HCT116 (cell line): ENCODE measurements around the gene HES2. TPM values are rescaled to one million over a fixed set of nuclear protein-coding genes. Genes with fewer than 3 reads are reported as not detected.

ENCODE experiments used
- ATAC-seq: fragments of 200-7000 bp; cut with Tn5 transposase; 2 replicates; pipeline ENCODE4 v1.9.1; 2020; ENCODE audit warnings: mild to moderate bottlenecking, moderate library complexity
- BruUV-seq: library from RNA; stranded (reverse); fragments of 400-500 nt; replicated peaks from 2 replicates; lab custom pipeline; 2021; lab: Mats Ljungman, UMichigan
- CTCF ChIA-PET: fragments of 300-600 bp; sonication (Branson Sonifier 250); formaldehyde crosslinking; loops from one replicate; lab custom pipeline; 2021; ENCODE audit warnings: antibody characterized with exemption; lab: Charles Lee
- POLR2A ChIA-PET: fragments of 300-600, 350-600 bp; sonication (Branson Sonifier 250); formaldehyde crosslinking; loops from one replicate; lab custom pipeline; 2021; ENCODE audit warnings: antibody characterized with exemption; lab: Charles Lee
- RAD21 ChIA-PET, 2 experiments: fragments of 300-600 bp; sonication (Branson Sonifier 250); formaldehyde crosslinking; loops; one replicate each; lab custom pipeline; 2023; ENCODE audit warnings: low total read pairs in 2 of 2; ENCODE audit not compliant: uncharacterized antibody in 2 of 2, unreplicated experiment in 2 of 2, low non-redundant PET in 1 of 2; lab: Charles Lee
- DNase-seq: peaks from one replicate; pipeline ENCODE4 v3.0.0-alpha.2; 2010; ENCODE audit warnings: low read depth, low spot score
- H2AFZ ChIP-seq: fragments of 200-600 bp; shearing (Covaris generic), sonication (generic); 2 replicates; pipeline ENCODE4 v1.6.1; 2017; ENCODE audit warnings: low read depth, mixed run types, mixed read lengths, antibody characterized with exemption, low read length; ENCODE audit not compliant: poor library complexity, severe bottlenecking
- H3K27ac ChIP-seq: 2 replicates; pipeline ENCODE4 v1.5.1; 2012; ENCODE audit warnings: low read depth, low read length
- H3K27me3 ChIP-seq: fragments of 200-600 bp; sonication (generic); 2 replicates; pipeline ENCODE4 v1.6.1; 2016; ENCODE audit warnings: mixed run types, low read length, mixed read lengths; ENCODE audit not compliant: insufficient read depth
- H3K36me3 ChIP-seq, 2 experiments: fragments of 200-500 bp in 1 of 2; fragments of 200-600 bp in 1 of 2; sonication (Bioruptor generic) in 1 of 2; sonication (generic) in 1 of 2; 2 replicates each; pipeline versions ENCODE4 v1.5.1 to v1.6.1; 2014 to 2016; ENCODE audit warnings: low read length in 2 of 2, inconsistent platforms in 1 of 2, mixed read lengths in 1 of 2, mixed run types in 1 of 2; ENCODE audit not compliant: insufficient read depth in 2 of 2, control insufficient read depth in 1 of 2
- H3K4me1 ChIP-seq, 2 experiments: fragments of 200-600 bp in 1 of 2; sonication (generic) in 1 of 2; 2 replicates each; pipeline versions ENCODE4 v1.5.1 to v1.6.1; 2012 to 2017; ENCODE audit warnings: low read length in 2 of 2, inconsistent platforms in 1 of 2, mild to moderate bottlenecking in 1 of 2, mixed read lengths in 1 of 2, mixed run types in 1 of 2, moderate library complexity in 1 of 2; ENCODE audit not compliant: insufficient read depth in 2 of 2, control insufficient read depth in 1 of 2
- H3K4me2 ChIP-seq: fragments of 200-600 bp; sonication (generic); 2 replicates; pipeline ENCODE4 v1.6.1; 2017; ENCODE audit warnings: mixed run types, low read length, mixed read lengths
- H3K4me3 ChIP-seq, 2 experiments: fragments of 200-600 bp in 1 of 2; sonication (generic) in 1 of 2; replicated peaks in 1 of 2; 2 replicates each; pipeline ENCODE4 v1.5.1; 2011 to 2016; ENCODE audit warnings: low read length in 2 of 2, control low read depth in 1 of 2, low read depth in 1 of 2, mild to moderate bottlenecking in 1 of 2, mixed read lengths in 1 of 2, mixed run types in 1 of 2
- H3K79me2 ChIP-seq: fragments of 200-600 bp; sonication (generic); 2 replicates; pipeline ENCODE4 v1.6.1; 2017; ENCODE audit warnings: mild to moderate bottlenecking, mixed run types, low read length, moderate library complexity, mixed read lengths; ENCODE audit not compliant: insufficient read depth
- H3K9ac ChIP-seq: fragments of 200-600 bp; sonication (generic); 2 replicates; pipeline ENCODE4 v1.6.1; 2016; ENCODE audit warnings: low read length, mixed read lengths
- H3K9me2 ChIP-seq: fragments of 200-600 bp; sonication (generic), shearing (Covaris generic); 2 replicates; pipeline ENCODE4 v1.6.1; 2017; ENCODE audit warnings: mixed run types, mild to moderate bottlenecking, moderate library complexity; ENCODE audit not compliant: insufficient read depth
- H3K9me3 ChIP-seq, 2 experiments: fragments of 200-500 bp in 1 of 2; fragments of 200-600 bp in 1 of 2; sonication (Bioruptor generic) in 1 of 2; sonication (generic) in 1 of 2; 2 replicates each; pipeline ENCODE4 v1.6.1; 2014 to 2017; ENCODE audit warnings: low read length in 2 of 2, mixed read lengths in 2 of 2, inconsistent platforms in 1 of 2, low read depth in 1 of 2, mild to moderate bottlenecking in 1 of 2, mixed run types in 1 of 2, moderate library complexity in 1 of 2; ENCODE audit not compliant: control insufficient read depth in 1 of 2, insufficient read depth in 1 of 2
- H4K20me1 ChIP-seq: fragments of 200-600 bp; sonication (generic), shearing (Covaris generic); 2 replicates; pipeline ENCODE4 v1.6.1; 2017; ENCODE audit warnings: mixed run types, mild to moderate bottlenecking, moderate library complexity; ENCODE audit not compliant: insufficient read depth
- CBX3 ChIP-seq: IDR thresholded peaks from 2 replicates; pipeline ENCODE4 v1.6.1; 2012; ENCODE audit warnings: low read depth
- CEBPB ChIP-seq: IDR thresholded peaks from 2 replicates; pipeline ENCODE4 v1.6.1; 2012; ENCODE audit warnings: low read depth
- ELF1 ChIP-seq: IDR thresholded peaks from 2 replicates; pipeline ENCODE4 v1.6.1; 2012; ENCODE audit warnings: low read depth, borderline replicate concordance
- EZH2 ChIP-seq: fragments of 200-600 bp; sonication (generic); IDR thresholded peaks from 2 replicates; pipeline ENCODE4 v1.6.1; 2017; ENCODE audit warnings: antibody characterized with exemption, mixed run types
- EZH2phosphoT487 ChIP-seq: fragments of 200-600 bp; IDR thresholded peaks from 2 replicates; pipeline ENCODE4 v1.6.1; 2018; ENCODE audit warnings: antibody characterized with exemption, borderline replicate concordance
- FOSL1 ChIP-seq: IDR thresholded peaks from 2 replicates; pipeline ENCODE4 v1.6.1; 2012; ENCODE audit warnings: low read depth
- JUND ChIP-seq: IDR thresholded peaks from 2 replicates; pipeline ENCODE4 v1.6.1; 2012
- MAX ChIP-seq: IDR thresholded peaks from 2 replicates; pipeline ENCODE4 v1.6.1; 2012
- POLR2A ChIP-seq: IDR thresholded peaks from 2 replicates; pipeline ENCODE4 v1.7.0; 2011; ENCODE audit warnings: borderline replicate concordance; ENCODE audit not compliant: insufficient read depth, insufficient read length; ENCODE audit errors: extremely low read depth
- POLR2AphosphoS5 ChIP-seq: IDR thresholded peaks from 2 replicates; pipeline ENCODE4 v1.6.1; 2011; ENCODE audit warnings: mild to moderate bottlenecking, low read depth, low read length, moderate library complexity
- RAD21 ChIP-seq: IDR thresholded peaks from 2 replicates; pipeline ENCODE4 v1.6.1; 2012; ENCODE audit warnings: low read depth, mild to moderate bottlenecking
- SIN3A ChIP-seq: IDR thresholded peaks from 2 replicates; pipeline ENCODE4 v1.6.1; 2012; ENCODE audit warnings: low read depth
- SP1 ChIP-seq: IDR thresholded peaks from 2 replicates; pipeline ENCODE4 v1.6.1; 2012; ENCODE audit warnings: low read depth
- SRF ChIP-seq: IDR thresholded peaks from 2 replicates; pipeline ENCODE4 v1.6.1; 2012; ENCODE audit warnings: low read depth
- TCF7L2 ChIP-seq: IDR thresholded peaks from 2 replicates; pipeline ENCODE4 v1.7.0; 2011; ENCODE audit warnings: borderline replicate concordance, inconsistent platforms; ENCODE audit not compliant: insufficient read depth, insufficient read length; ENCODE audit errors: extremely low read depth
- YY1 ChIP-seq: IDR thresholded peaks from 2 replicates; pipeline ENCODE4 v1.6.1; 2011; ENCODE audit warnings: low read length, low read depth, moderate library complexity, mild to moderate bottlenecking; ENCODE audit not compliant: insufficient replicate concordance; ENCODE audit errors: extremely low read depth
- ZFX ChIP-seq: fragments of 450-650 bp; IDR thresholded peaks from 2 replicates; pipeline ENCODE4 v1.6.1; 2017
- ZNF274 ChIP-seq: fragments of 200-500 bp; sonication (Bioruptor generic); IDR thresholded peaks from 2 replicates; pipeline ENCODE4 v1.6.1; 2014; ENCODE audit warnings: mild to moderate bottlenecking, low read depth, low read length, inconsistent platforms
- intact Hi-C: fragments of 100-400 bp; cut with micrococcal nuclease; formaldehyde crosslinking; loops from 2 replicates; pipeline ENCODE4 v1.10.0; 2022
- total RNA-seq: library from RNA; stranded (reverse); gene quantifications from one replicate; pipeline ENCODE4 v1.2.1, GENCODE V29; 2021; ENCODE audit not compliant: unreplicated experiment
- TF ChIP-seq, protein P1 (sequence below): IDR thresholded peaks from 2 replicates; pipeline ENCODE4 v1.6.1; 2012; ENCODE audit warnings: low read depth
- TF ChIP-seq, protein P2 (sequence below): IDR thresholded peaks from 2 replicates; pipeline ENCODE4 v1.6.1; 2011; ENCODE audit warnings: mild to moderate bottlenecking, low read length, moderate library complexity; ENCODE audit not compliant: insufficient replicate concordance; ENCODE audit errors: extremely low read depth

Gene HES2
- total RNA-seq, 1 experiment from 2014 or later, result 8.4 TPM

- no peaks in the 10 kb centered on the region for H3K9me2 ChIP-seq
- H3K27ac ChIP-seq, result no peak overlapping the region
- H2AFZ ChIP-seq, result no peak overlapping the region
- no peaks in the 10 kb centered on the region for H3K36me3 ChIP-seq
- no peak overlapping the region for H3K9ac ChIP-seq
- ATAC-seq, result no peak
- ChIA-PET CTCF (interaction anchor here (0.9 kb wide), 1 partner anchor 11 kb away, joined by 3 read pairs; no protein-coding TSS in a partner anchor), RAD21 (no interaction called here), POLR2A (no interaction called here)
- H4K20me1 ChIP-seq, result no peaks in the 10 kb centered on the region
- no peaks in the 10 kb centered on the region for H3K79me2 ChIP-seq
- no peaks in the 10 kb centered on the region for H3K27me3 ChIP-seq
- no peak for TF ChIP-seq FOSL1
- no peak for TF ChIP-seq EZH2
- TF ChIP-seq RAD21, result no peak
- no peak for TF ChIP-seq EZH2phosphoT487
- TF ChIP-seq POLR2A, result no peak
- TF ChIP-seq, protein P1, sequence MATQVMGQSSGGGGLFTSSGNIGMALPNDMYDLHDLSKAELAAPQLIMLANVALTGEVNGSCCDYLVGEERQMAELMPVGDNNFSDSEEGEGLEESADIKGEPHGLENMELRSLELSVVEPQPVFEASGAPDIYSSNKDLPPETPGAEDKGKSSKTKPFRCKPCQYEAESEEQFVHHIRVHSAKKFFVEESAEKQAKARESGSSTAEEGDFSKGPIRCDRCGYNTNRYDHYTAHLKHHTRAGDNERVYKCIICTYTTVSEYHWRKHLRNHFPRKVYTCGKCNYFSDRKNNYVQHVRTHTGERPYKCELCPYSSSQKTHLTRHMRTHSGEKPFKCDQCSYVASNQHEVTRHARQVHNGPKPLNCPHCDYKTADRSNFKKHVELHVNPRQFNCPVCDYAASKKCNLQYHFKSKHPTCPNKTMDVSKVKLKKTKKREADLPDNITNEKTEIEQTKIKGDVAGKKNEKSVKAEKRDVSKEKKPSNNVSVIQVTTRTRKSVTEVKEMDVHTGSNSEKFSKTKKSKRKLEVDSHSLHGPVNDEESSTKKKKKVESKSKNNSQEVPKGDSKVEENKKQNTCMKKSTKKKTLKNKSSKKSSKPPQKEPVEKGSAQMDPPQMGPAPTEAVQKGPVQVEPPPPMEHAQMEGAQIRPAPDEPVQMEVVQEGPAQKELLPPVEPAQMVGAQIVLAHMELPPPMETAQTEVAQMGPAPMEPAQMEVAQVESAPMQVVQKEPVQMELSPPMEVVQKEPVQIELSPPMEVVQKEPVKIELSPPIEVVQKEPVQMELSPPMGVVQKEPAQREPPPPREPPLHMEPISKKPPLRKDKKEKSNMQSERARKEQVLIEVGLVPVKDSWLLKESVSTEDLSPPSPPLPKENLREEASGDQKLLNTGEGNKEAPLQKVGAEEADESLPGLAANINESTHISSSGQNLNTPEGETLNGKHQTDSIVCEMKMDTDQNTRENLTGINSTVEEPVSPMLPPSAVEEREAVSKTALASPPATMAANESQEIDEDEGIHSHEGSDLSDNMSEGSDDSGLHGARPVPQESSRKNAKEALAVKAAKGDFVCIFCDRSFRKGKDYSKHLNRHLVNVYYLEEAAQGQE, result no peak
- no peak for TF ChIP-seq YY1
- no peak for TF ChIP-seq TCF7L2
- no peak for TF ChIP-seq ELF1
- no peak for TF ChIP-seq SIN3A
- TF ChIP-seq, protein P2, sequence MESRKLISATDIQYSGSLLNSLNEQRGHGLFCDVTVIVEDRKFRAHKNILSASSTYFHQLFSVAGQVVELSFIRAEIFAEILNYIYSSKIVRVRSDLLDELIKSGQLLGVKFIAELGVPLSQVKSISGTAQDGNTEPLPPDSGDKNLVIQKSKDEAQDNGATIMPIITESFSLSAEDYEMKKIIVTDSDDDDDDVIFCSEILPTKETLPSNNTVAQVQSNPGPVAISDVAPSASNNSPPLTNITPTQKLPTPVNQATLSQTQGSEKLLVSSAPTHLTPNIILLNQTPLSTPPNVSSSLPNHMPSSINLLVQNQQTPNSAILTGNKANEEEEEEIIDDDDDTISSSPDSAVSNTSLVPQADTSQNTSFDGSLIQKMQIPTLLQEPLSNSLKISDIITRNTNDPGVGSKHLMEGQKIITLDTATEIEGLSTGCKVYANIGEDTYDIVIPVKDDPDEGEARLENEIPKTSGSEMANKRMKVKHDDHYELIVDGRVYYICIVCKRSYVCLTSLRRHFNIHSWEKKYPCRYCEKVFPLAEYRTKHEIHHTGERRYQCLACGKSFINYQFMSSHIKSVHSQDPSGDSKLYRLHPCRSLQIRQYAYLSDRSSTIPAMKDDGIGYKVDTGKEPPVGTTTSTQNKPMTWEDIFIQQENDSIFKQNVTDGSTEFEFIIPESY, result no peak
- no peak for TF ChIP-seq CBX3
- no peak for TF ChIP-seq MAX
- TF ChIP-seq ZFX, result no peak
- TF ChIP-seq POLR2AphosphoS5, result no peak
- no peak for TF ChIP-seq CEBPB
- no peak for TF ChIP-seq SRF
- no peak for TF ChIP-seq JUND
- TF ChIP-seq ZNF274, result no peak
- no peak for TF ChIP-seq SP1
- H3K4me2 ChIP-seq, result no peak overlapping the region
- H3K9me3 ChIP-seq, result no peaks in the 10 kb centered on the region
- H3K4me3 ChIP-seq, result no peak overlapping the region
- DNase-seq, result no peak
- H3K4me1 ChIP-seq, result peaks cover under 1 to 15% of the 10 kb centered on the region in 2 experiments; a peak in 3 of 4 replicates
- no TSS peak for BruUV-seq
- intact Hi-C loops, result no loop called here
Measured at GRCh38 chr1:6434186-6434585, 14.5 kb upstream of the HES2 start.
